DLD1 (cell line): ENCODE measurements around the gene COX6A1.
"Not testable (repeated sequence)": the region's sequence is repeated elsewhere in the genome, so short reads cannot be mapped to it uniquely, and the experiment has no call there.

Experiments
- in situ Hi-C: cut with HindIII; loops from 2 replicates; pipeline ENCODE4 v1.10.0; 2017; ENCODE audit warnings: low sequenced_read_pairs

COX6A1 gene

DNA sequence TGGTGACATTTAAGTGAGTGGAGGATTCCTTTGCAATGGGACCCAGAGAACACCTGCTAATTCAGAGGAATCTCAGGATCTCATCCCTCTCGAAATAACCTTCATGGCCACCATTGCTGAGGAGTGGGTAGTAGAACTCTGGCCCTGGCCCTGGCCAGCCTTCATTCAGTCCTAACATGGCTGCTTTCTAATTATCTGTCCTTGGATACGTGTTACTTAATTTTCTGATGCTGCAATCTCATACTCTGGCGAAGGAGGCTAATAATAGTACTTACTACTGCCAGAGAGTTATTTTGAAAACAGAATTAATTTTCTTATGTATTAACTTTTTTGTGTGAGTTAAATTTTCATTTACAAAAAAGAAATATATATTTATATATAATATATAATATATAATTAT, 12.1 kb upstream of the COX6A1 start:
- in situ Hi-C loops = no loop called here

- in situ Hi-C loops = no loop called here
These were observed 9.2 kb upstream of the COX6A1 start for GRCh38 chr12:120428597-120429229.

GRCh38 chr12:120429368-120429767, 8.5 kb upstream of the COX6A1 start:
- in situ Hi-C loops = no loop called here

GRCh38 chr12:120432772-120433525, 5.0 kb upstream of the COX6A1 start:
- in situ Hi-C loops = no loop called here

DNA sequence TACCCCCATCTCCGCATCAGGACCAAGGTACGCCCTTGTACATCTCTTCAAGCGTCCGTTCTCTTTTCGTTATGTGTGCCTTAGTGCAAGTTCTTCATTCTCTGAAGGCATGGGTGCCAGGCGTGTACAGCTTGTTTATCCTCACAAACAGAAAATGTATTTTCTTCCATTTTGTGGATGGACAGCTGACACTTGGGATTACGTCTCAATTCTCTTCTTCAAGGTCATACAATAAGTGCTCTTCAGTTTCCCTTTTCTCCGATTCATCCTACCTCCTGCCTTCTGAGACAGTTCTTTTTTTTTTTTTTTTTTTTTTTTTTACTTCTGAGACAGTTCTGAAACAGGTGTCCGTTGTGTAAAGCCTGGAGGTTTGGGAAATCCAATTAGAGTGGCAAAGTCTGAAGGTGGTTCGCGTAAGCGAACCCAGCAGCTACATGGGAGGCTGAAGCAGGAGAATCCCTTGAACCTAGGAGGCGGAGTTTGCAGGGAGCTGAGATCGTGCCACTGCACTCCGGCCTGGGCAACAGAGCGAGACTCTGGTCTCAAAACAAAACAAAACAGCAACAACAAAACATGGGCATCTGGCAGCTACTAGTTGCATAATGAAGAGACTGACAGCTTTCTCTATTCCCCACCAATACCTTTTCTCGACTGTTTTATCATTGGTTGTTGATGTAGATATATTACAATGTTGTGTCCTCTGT, 734 bp downstream of the COX6A1 start:
- in situ Hi-C loops = no loop called here

DNA sequence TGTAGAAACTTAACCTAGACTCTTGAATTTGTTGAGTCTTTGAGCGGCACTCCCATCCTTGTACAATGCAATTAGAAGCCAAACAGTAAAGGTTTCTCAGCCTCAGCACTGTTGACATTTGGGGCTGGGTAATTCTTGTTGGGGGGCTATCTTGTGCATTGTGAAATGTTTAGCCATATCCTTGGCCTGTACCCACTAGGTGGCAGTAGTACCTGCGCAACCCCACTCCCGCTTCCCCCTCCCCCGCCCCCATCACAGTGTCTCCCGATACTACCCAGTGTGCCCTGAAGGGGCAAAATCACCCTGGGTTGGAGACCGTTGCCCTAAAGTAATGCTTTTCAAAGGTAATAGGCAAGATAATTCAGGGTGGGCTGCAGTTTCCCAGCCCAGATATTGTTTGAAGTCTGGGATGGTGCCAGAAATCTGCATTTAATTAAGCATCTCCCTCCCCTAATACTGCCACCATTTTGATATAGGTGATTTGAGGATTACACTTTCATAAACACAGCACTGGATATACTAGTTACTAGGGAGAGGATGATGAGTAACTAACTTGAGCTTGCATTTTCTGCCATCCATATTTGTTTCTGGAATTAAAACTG, 1.8 kb downstream of the COX6A1 start:
- in situ Hi-C loops = no loop called here

GRCh38 chr12:120444676-120445075, 6.8 kb downstream of the COX6A1 start:
- in situ Hi-C loops = no loop called here

GRCh38 chr12:120445911-120446843, 8.3 kb downstream of the COX6A1 start, which contains the start of the genes GATC and TRIAP1:
Gene GATC (plus strand): TSS chr12:120446444. CDS start chr12:120446481, 37 bp downstream.
Gene TRIAP1 (minus strand): TSS chr12:120446384. CDS start chr12:120446372, 12 bp downstream.
- in situ Hi-C loops = no loop called here

GRCh38 chr12:120446844-120447178, 8.9 kb downstream of the COX6A1 start:
- in situ Hi-C loops = not testable (repeated sequence)

GRCh38 chr12:120447992-120448391, 10.1 kb downstream of the COX6A1 start:
- in situ Hi-C loops = no loop called here

DNA sequence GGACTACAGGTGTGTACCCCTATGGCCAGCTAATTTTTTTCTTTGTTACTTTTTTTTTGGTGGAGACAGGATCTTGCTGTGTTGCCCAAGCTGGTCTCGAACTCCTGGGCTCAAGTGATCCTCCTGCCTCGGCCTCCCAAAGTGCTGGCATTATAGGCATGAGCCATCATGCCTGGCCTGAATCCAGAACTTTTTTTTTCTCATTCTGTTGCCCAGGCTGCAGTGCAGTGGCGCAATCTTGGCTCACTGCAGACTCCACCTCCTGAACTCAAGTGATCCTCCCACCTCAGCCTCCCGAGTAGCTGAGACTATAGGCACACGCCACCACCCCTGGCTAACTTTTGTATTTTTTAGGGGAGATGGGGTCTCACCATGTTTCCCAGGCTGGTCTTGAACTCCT, 14.6 kb downstream of the COX6A1 start:
- in situ Hi-C loops = not testable (repeated sequence)

DNA sequence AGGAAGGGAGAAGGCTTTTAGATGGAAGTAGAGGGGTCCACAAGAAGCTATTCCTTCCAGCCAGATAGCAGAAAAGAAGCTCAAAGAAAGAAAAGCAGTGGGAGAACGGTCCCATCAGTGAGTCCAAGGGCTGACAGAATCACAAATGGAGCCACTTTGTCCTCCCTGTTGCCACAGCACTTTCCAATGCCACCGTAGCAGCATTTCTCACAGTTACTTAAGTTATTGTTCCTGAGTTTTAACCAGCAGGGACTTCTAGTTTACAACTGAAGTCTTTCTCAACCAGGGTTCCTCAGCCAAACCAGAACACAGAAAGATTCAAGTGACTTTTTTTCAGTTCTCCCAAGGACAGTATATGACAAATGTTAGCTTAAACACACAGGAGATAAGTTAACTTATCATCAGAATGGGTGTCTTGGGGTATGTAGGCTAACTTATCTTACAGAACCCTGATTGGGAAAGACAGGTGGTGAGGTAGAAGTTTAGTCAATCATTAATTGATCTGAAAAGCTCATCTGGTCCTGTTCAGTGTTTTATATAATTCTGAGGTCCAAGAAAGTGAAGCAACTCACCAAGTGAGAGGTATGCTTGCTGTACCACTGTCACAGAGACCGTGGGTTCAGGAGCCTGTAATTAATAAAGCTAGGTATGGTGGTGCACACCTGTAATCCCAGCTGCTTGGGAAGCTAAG, 15.3 kb downstream of the COX6A1 start:
- in situ Hi-C loops = no loop called here

DNA sequence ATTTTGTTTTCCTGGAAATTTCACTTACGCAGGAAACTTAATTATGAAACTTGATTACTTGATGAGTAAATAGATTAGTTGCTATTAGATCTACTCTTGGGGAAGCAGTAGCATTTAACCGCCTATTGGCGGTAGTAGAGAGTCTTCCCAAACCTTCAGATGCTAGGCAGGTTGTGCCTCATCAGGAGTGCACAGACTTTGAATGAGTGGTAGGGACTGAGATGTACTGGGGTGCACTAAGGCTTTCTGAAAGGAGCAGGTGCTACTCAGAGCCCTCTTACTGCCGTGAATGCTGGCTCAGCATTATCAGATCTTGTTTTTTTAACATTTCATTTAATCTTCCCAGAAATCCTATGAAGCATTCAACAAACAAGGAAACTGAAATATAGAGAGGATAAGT, 16.1 kb downstream of the COX6A1 start:
- in situ Hi-C loops = no loop called here

DNA sequence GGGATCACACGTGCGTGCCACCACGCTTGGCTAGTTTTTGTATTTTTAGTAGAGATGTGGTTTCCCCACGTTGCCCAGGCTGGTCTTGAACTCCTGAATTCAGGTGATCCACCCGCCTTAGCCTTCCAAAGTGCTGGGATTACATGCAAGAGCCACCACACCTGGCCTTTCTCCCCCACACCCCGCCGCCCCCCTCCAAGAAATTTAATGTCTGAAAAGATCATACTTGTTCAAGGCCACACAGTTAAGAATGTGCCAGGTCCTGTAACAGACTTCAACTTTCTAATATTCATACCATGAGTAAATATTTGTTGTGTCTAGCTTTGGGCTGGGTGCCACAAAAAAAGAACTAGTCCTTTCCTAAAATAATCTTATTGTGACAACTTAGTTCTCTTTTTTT, 17.4 kb downstream of the COX6A1 start:
- in situ Hi-C loops = no loop called here

DNA sequence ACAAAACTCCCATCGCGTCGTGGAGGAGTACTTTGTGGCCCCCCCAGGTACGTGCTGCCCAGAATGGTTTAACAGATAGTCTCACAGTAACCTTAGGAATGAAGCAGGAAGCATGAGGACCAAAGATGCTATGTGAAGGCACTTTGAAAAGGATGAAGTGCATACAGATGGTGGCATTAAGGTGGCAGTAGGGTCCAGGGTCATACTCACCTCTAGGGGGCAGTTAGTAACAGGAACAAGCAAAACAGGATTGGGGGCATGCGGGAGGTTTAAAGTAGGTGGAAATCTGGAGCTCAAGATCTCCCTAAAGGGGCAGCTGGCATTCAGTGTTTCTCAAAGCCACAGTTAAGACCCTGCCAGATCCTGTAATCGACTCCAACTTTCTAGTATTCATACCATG, 19.2 kb downstream of the COX6A1 start:
- in situ Hi-C loops = no loop called here

DNA sequence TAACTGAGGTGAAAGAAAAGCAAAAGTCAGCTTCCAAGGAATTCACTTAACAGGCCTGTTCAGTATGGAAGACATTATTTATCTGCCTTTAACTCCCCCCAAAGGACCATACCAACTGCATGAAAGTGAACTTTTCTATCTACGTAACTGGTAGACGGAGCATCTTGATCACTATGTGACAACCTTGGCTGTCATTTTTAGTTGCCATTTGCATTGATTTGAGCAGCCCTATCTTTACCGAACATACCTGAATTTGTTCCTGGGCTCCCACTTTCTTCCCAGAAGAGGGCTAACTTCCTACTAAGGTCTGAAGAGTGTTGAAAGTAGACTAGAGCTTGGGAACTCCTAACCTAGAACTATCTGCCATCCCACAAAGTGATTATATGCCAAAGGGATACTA, 22.2 kb downstream of the COX6A1 start:
- in situ Hi-C loops = no loop called here

GRCh38 chr12:120462099-120462640, 24.3 kb downstream of the COX6A1 start:
- in situ Hi-C loops = no loop called here

- in situ Hi-C loops = no loop called here
These were observed 25.8 kb downstream of the COX6A1 start for GRCh38 chr12:120463712-120464111.

DNA sequence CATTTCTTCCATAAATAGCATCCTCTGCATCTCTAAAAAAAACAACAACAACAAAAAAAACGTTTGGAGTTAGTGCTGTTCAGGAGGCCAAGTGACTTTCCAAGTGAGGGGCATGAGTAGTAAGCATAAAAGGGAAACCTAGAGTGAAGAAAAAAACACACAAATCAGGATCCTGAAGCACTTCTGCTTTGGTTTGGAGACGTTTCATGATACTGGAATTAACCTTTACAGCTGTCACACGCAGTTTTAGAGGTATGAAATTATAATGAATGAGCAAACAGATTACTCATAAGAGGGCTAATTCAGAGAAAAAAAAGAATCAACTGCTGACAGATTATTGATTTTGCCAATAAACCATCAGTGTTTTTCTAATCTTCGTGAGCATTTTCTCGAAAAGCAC, 27.8 kb downstream of the COX6A1 start:
- in situ Hi-C loops = no loop called here
